GM23248 (cell line): ENCODE measurements around the gene ALK. TPM values are rescaled to one million over a fixed set of nuclear protein-coding genes. Genes with fewer than 3 reads are reported as not detected.

Experiments used
- DNase-seq: peaks from one replicate; pipeline ENCODE4 v3.0.0-alpha.2; 2015
- H2AFZ ChIP-seq: fragments of 200-600 bp; sonication (generic); 2 replicates; pipeline ENCODE4 v1.6.1; 2016; ENCODE audit warnings: antibody characterized with exemption
- H3F3A ChIP-seq: fragments of 200-600 bp; sonication (generic); 2 replicates; pipeline ENCODE4 v1.6.1; 2016; ENCODE audit warnings: mild to moderate bottlenecking, antibody characterized with exemption, mixed run types; ENCODE audit not compliant: insufficient read depth
- H3K27ac ChIP-seq: fragments of 200-600 bp; sonication (generic); 2 replicates; pipeline ENCODE4 v1.5.1; 2016; ENCODE audit warnings: mild to moderate bottlenecking
- H3K27me3 ChIP-seq: fragments of 200-600 bp; sonication (generic); replicated peaks from 2 replicates; pipeline ENCODE4 v1.6.1; 2016; ENCODE audit warnings: mild to moderate bottlenecking; ENCODE audit not compliant: insufficient read depth
- H3K36me3 ChIP-seq: fragments of 200-600 bp; sonication (generic); 2 replicates; pipeline ENCODE4 v1.6.1; 2016; ENCODE audit warnings: low read depth, mild to moderate bottlenecking
- H3K4me1 ChIP-seq: fragments of 200-600 bp; sonication (generic); 2 replicates; pipeline ENCODE4 v1.6.1; 2016; ENCODE audit warnings: mild to moderate bottlenecking; ENCODE audit not compliant: insufficient read depth
- H3K4me2 ChIP-seq: fragments of 200-600 bp; sonication (generic); one replicate; pipeline ENCODE4 v1.6.1; 2016; ENCODE audit warnings: mild to moderate bottlenecking; ENCODE audit not compliant: unreplicated experiment
- H3K4me3 ChIP-seq: fragments of 200-600 bp; sonication (generic); 2 replicates; pipeline ENCODE4 v1.5.1; 2016; ENCODE audit warnings: mild to moderate bottlenecking
- H3K79me2 ChIP-seq: fragments of 200-600 bp; sonication (generic); 2 replicates; pipeline ENCODE4 v1.6.1; 2016; ENCODE audit warnings: mild to moderate bottlenecking; ENCODE audit not compliant: insufficient read depth
- H3K9ac ChIP-seq: fragments of 200-600 bp; sonication (generic); 2 replicates; pipeline ENCODE4 v1.6.1; 2016; ENCODE audit warnings: mild to moderate bottlenecking
- H3K9me2 ChIP-seq: fragments of 200-600 bp; sonication (generic); 2 replicates; pipeline ENCODE4 v1.6.1; 2016; ENCODE audit warnings: mixed run types, mild to moderate bottlenecking, moderate library complexity; ENCODE audit not compliant: insufficient read depth
- H3K9me3 ChIP-seq: fragments of 200-600 bp; sonication (generic); one replicate; pipeline ENCODE4 v1.6.1; 2017; ENCODE audit warnings: low read depth
- H4K20me1 ChIP-seq: fragments of 200-600 bp; sonication (generic); 2 replicates; pipeline ENCODE4 v1.6.0; 2016; ENCODE audit not compliant: insufficient read depth
- EZH2 ChIP-seq: fragments of 200-600 bp; sonication (generic); IDR thresholded peaks from 2 replicates; pipeline ENCODE4 v1.6.1; 2018; ENCODE audit warnings: antibody characterized with exemption, mild to moderate bottlenecking; ENCODE audit not compliant: insufficient read depth, poor library complexity, severe bottlenecking
- EZH2phosphoT487 ChIP-seq: fragments of 200-600 bp; sonication (generic); IDR thresholded peaks from 2 replicates; pipeline ENCODE4 v1.6.1; 2018; ENCODE audit warnings: antibody characterized with exemption, moderate library complexity, mild to moderate bottlenecking, low read depth; ENCODE audit not compliant: insufficient read depth
- WGBS, 2 experiments: methylation state at CpG; one replicate each; pipeline ENCODE4 v1.1.6; 2015 to 2017; ENCODE audit warnings: low lambda C conversion rate in 2 of 2, low coverage in 1 of 2; ENCODE audit errors: missing lambda C conversion rate in 2 of 2; 5-methylcytosine and 5-hydroxymethylcytosine counted together
- in situ Hi-C: fragments of 300-500 bp; cut with MboI; formaldehyde crosslinking; loops from 2 replicates; pipeline ENCODE4 v1.15.0; 2020
- polyA plus RNA-seq: library from polyadenylated mRNA; unstranded; fragments of >200 nt; fragmentation: Nextera tagmentation; extraction: Ambion mirVana; gene quantifications from 2 replicates; pipeline ENCODE4 v1.2.1, GENCODE V29; 2016
- total RNA-seq: library from RNA; depleted of rRNA; stranded (reverse); fragments of >200 nt; shearing (Covaris generic); gene quantifications from 2 replicates; pipeline ENCODE4 v1.2.3, GENCODE V29; 2014

ALK gene
- total and polyA plus RNA-seq, 2 experiments from 2014 or later: under 0.01 to 0.05 TPM

- Histone ChIP-seq H3K4me3 (no peak overlapping the region), H3K9me3 (no peaks in the 10 kb centered on the region), H3K9ac (no peak overlapping the region), H2AFZ (no peak overlapping the region), H3K79me2 (no peaks in the 10 kb centered on the region), H3K27me3 (0 out of 2 replicates have a peak, but pooled peaks cover 16% of the 10 kb centered on the region), H3K36me3 (no peaks in the 10 kb centered on the region), H3K4me2 (no peak overlapping the region), H3K4me1 (no peaks in the 10 kb centered on the region), H4K20me1 (no peaks in the 10 kb centered on the region), H3K9me2 (no peaks in the 10 kb centered on the region), H3K27ac (no peak overlapping the region), H3F3A (no peaks in the 10 kb centered on the region)
- 58 to 64% methylated on average over 4 of the region's 4 CpGs for WGBS, 2 experiments
- in situ Hi-C loops: loop anchor here (25.0 kb wide), 2 partner anchors 527 to 877 kb away; no protein-coding TSS in a partner anchor
- DNase-seq: no peak
- TF ChIP-seq EZH2 (no peak), EZH2phosphoT487 (no peak)
Observed at GRCh38 chr2:29839306-29839705, 82.1 kb downstream of the ALK start.

GRCh38 chr2:29837925-29838324 lies 83.5 kb downstream of the ALK start:
- Histone ChIP-seq H3K36me3 (no peaks in the 10 kb centered on the region), H3K4me3 (no peak overlapping the region), H3K27me3 (0 out of 2 replicates have a peak, but pooled peaks cover 16% of the 10 kb centered on the region), H4K20me1 (no peaks in the 10 kb centered on the region), H2AFZ (no peak overlapping the region), H3K9ac (no peak overlapping the region), H3F3A (no peaks in the 10 kb centered on the region), H3K4me2 (no peak overlapping the region), H3K9me2 (no peaks in the 10 kb centered on the region), H3K9me3 (no peaks in the 10 kb centered on the region), H3K4me1 (no peaks in the 10 kb centered on the region), H3K27ac (no peak overlapping the region), H3K79me2 (no peaks in the 10 kb centered on the region)
- in situ Hi-C loops: loop anchor here (25.0 kb wide), 2 partner anchors 526 to 876 kb away; no protein-coding TSS in a partner anchor
- TF ChIP-seq EZH2: no peak
- no peak for TF ChIP-seq EZH2phosphoT487
- DNase-seq: no peak

DNA sequence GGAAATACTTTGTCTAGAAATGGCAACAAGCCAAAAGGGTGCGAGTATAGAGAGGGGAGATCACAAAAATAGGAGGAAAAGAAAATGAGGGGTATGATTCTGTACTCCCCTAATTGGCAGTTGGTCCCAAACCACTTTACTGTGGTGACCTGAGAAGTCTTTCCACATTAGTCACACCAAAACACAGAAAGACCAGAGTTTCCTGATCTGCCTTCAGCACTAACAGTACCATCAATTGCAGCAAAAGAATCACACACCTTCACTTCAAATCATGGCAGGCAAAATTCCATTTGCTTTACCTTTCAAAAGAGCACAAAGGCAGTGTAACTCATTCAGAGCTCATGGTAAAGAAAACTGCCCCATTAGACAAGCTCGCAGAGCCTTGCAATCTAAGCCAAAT lies 86.8 kb downstream of the ALK start:
- Histone ChIP-seq H3K27me3 (peaks cover 14% of the 10 kb centered on the region; the same call in 1 of the 2 replicates), H3K36me3 (no peaks in the 10 kb centered on the region), H3K4me1 (no peaks in the 10 kb centered on the region), H3K9me3 (no peaks in the 10 kb centered on the region), H3K9ac (no peak overlapping the region), H3F3A (no peaks in the 10 kb centered on the region), H3K79me2 (no peaks in the 10 kb centered on the region), H3K27ac (no peak overlapping the region), H2AFZ (no peak overlapping the region), H3K9me2 (no peaks in the 10 kb centered on the region), H4K20me1 (no peaks in the 10 kb centered on the region), H3K4me3 (no peak overlapping the region), H3K4me2 (no peak overlapping the region)
- in situ Hi-C loops: loop anchor here (25.0 kb wide), 2 partner anchors 522 to 872 kb away; no protein-coding TSS in a partner anchor
- peak; percentile 39 for DNase-seq
- TF ChIP-seq EZH2 (no peak), EZH2phosphoT487 (no peak)
- 54% methylated on average over 2 of the region's 2 CpGs for WGBS, 2 experiments

DNA sequence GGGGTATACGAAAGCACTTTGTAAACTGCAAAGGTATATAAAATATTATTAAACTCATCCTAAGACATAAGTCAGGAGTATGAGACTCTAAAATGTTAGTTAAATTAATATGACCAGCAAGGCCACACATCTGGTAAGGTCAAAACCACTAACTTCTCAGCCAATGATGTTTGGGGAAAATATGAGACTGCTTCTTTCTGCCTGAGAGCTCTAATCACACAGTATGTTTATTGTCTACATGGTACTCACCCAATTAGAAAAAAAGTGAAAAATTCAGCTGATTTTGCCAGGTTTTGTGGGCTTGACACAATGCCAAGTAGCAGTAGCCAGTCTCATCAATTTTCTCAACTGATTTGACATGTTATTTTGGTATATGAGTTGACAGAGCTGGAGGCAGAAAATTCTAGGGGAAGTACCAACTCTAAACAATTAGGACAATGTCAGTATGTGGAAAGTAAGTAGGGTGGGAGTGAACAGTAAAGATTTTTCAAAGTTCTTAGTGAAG lies 87.3 kb downstream of the ALK start:
- H2AFZ ChIP-seq: no peak overlapping the region
- TF ChIP-seq EZH2phosphoT487 (no peak), EZH2 (no peak)
- H3K9ac ChIP-seq: no peak overlapping the region
- H3K9me3 ChIP-seq: no peaks in the 10 kb centered on the region
- H3K4me2 ChIP-seq: no peak overlapping the region
- peaks cover 10% of the 10 kb centered on the region; the same call in 1 of the 2 replicates for H3K27me3 ChIP-seq
- no peaks in the 10 kb centered on the region for H3K9me2 ChIP-seq
- H4K20me1 ChIP-seq: no peaks in the 10 kb centered on the region
- no peak overlapping the region for H3K4me3 ChIP-seq
- WGBS, 2 experiments: 43 to 45% methylated on average over 1 of the region's 1 CpG
- no peak overlapping the region for H3K27ac ChIP-seq
- no peaks in the 10 kb centered on the region for H3F3A ChIP-seq
- H3K36me3 ChIP-seq: no peaks in the 10 kb centered on the region
- H3K4me1 ChIP-seq: no peaks in the 10 kb centered on the region
- no peaks in the 10 kb centered on the region for H3K79me2 ChIP-seq
- DNase-seq: no peak
- in situ Hi-C loops: loop anchor here (25.0 kb wide), 2 partner anchors 522 to 872 kb away; no protein-coding TSS in a partner anchor
